CD8-positive, alpha-beta memory T cell (primary cell): ENCODE results near the gene PAFAH1B2. TPM values are rescaled to one million over a fixed set of nuclear protein-coding genes. Genes with fewer than 3 reads are reported as not detected.

Source experiments
- CTCF ChIA-PET: fragments of 350-600 bp; sonication (Branson Sonifier 250); formaldehyde crosslinking; loops from one replicate; lab custom pipeline; 2021; ENCODE audit warnings: antibody characterized with exemption; lab: Charles Lee
- POLR2A ChIA-PET: fragments of 350-600 bp; sonication (Branson Sonifier 250); formaldehyde crosslinking; loops from one replicate; lab custom pipeline; 2021; ENCODE audit warnings: antibody characterized with exemption; lab: Charles Lee
- DNase-seq, 5 donors: peaks; one replicate each; pipeline versions ENCODE4 v3.0.0 to v3.0.0-alpha.2; 2020 to 2022; ENCODE audit warnings: mixed read lengths in 1 of 5
- H3K27ac ChIP-seq: one replicate; pipeline ENCODE4 v1.7.0; 2013; ENCODE audit warnings: low read depth, mild to moderate bottlenecking, low read length, moderate library complexity
- H3K27me3 ChIP-seq: 2 replicates; pipeline ENCODE4 v1.7.0; 2013; ENCODE audit warnings: low read length, mild to moderate bottlenecking; ENCODE audit not compliant: insufficient read depth, poor library complexity, severe bottlenecking
- H3K36me3 ChIP-seq: 2 replicates; pipeline ENCODE4 v1.7.0; 2013; ENCODE audit warnings: mild to moderate bottlenecking, low read length, moderate library complexity; ENCODE audit not compliant: insufficient read depth
- H3K4me1 ChIP-seq: 2 replicates; pipeline ENCODE4 v1.7.0; 2013; ENCODE audit warnings: mild to moderate bottlenecking, low read length, moderate library complexity; ENCODE audit not compliant: insufficient read depth
- H3K4me3 ChIP-seq: 2 replicates; pipeline ENCODE4 v1.7.0; 2013; ENCODE audit warnings: mild to moderate bottlenecking, low read length
- H3K9me3 ChIP-seq: 2 replicates; pipeline ENCODE4 v1.7.0; 2013; ENCODE audit warnings: mild to moderate bottlenecking, low read length
- H3K27ac Mint-ChIP-seq, 8 donors: one replicate each; pipeline ENCODE4 v1.8.0; 2020 to 2021; ENCODE audit warnings: mixed read lengths in 8 of 8, mild to moderate bottlenecking in 6 of 8, inconsistent platforms in 3 of 8, moderate library complexity in 3 of 8
- H3K27me3 Mint-ChIP-seq, 2 donors: one replicate each; pipeline ENCODE4 v1.8.0; 2020 to 2021; ENCODE audit warnings: mixed read lengths in 2 of 2, mild to moderate bottlenecking in 1 of 2, moderate library complexity in 1 of 2
- H3K36me3 Mint-ChIP-seq, 3 donors: one replicate each; pipeline ENCODE4 v1.8.0; 2020 to 2021; ENCODE audit warnings: mixed read lengths in 3 of 3, inconsistent platforms in 1 of 3, mild to moderate bottlenecking in 1 of 3
- H3K4me1 Mint-ChIP-seq, 3 donors: one replicate each; pipeline ENCODE4 v1.8.0; 2020 to 2021; ENCODE audit warnings: mixed read lengths in 3 of 3, inconsistent platforms in 1 of 3, mild to moderate bottlenecking in 1 of 3
- H3K4me3 Mint-ChIP-seq, 7 donors: one replicate each; pipeline ENCODE4 v1.8.0; 2020 to 2021; ENCODE audit warnings: mixed read lengths in 7 of 7, mild to moderate bottlenecking in 6 of 7, moderate library complexity in 4 of 7, inconsistent platforms in 2 of 7
- H3K9me3 Mint-ChIP-seq, 5 donors: one replicate each; pipeline ENCODE4 v1.8.0; 2020 to 2022; ENCODE audit warnings: mixed read lengths in 5 of 5, mild to moderate bottlenecking in 3 of 5, moderate library complexity in 2 of 5, inconsistent platforms in 1 of 5
- polyA plus RNA-seq: library from polyadenylated mRNA; unstranded; fragments of 300-500 nt; fragmentation: Illumina TruSeq; gene quantifications from one replicate; pipeline ENCODE4 v1.2.3, GENCODE V29; 2021
- total RNA-seq, 2 experiments: library from RNA; stranded (reverse); gene quantifications; one replicate each; pipeline ENCODE4 v1.2.3, GENCODE V29; 2021

PAFAH1B2 gene
- total and polyA plus RNA-seq, 3 experiments from 2014 or later = 15.9 to 84.5 (median 79.5) TPM

- Mint-ChIP-seq H3K9me3 (no peaks in the 10 kb centered on the region), H3K36me3 (peaks cover 0 to 55% (median 9%) of the 10 kb centered on the region in 3 donors), H3K4me1 (no peaks in the 10 kb centered on the region), H3K27me3 (no peaks in the 10 kb centered on the region), H3K4me3 (no peak overlapping the region), H3K27ac (peak overlapping the region in 2 of 8 donors; percentile 33 to 83)
- POLR2A ChIA-PET = no interaction called here
- Histone ChIP-seq H3K27me3 (no peaks in the 10 kb centered on the region), H3K4me3 (no peak overlapping the region), H3K36me3 (peaks cover 9% of the 10 kb centered on the region), H3K27ac (no peak overlapping the region), H3K4me1 (no peaks in the 10 kb centered on the region), H3K9me3 (no peaks in the 10 kb centered on the region)
- DNase-seq = peak in 1 of 5 donors; percentile 36
- CTCF ChIA-PET = no interaction called here
Observed at GRCh38 chr11:117188620-117189081, 44.6 kb downstream of the PAFAH1B2 start.

- H3K4me3 ChIP-seq = no peak overlapping the region
- H3K27ac ChIP-seq = no peak overlapping the region
- H3K27me3 ChIP-seq = no peaks in the 10 kb centered on the region
- Mint-ChIP-seq H3K4me3 (no peak overlapping the region), H3K27ac (no peak overlapping the region), H3K9me3 (no peaks in the 10 kb centered on the region), H3K4me1 (no peaks in the 10 kb centered on the region), H3K27me3 (no peaks in the 10 kb centered on the region), H3K36me3 (peaks cover 0 to 48% (median 5%) of the 10 kb centered on the region in 3 donors)
- ChIA-PET CTCF (no interaction called here), POLR2A (no interaction called here)
- DNase-seq = peak in 1 of 5 donors; percentile 33
- H3K36me3 ChIP-seq = peaks cover 9% of the 10 kb centered on the region
- no peaks in the 10 kb centered on the region for H3K9me3 ChIP-seq
- H3K4me1 ChIP-seq = no peaks in the 10 kb centered on the region
Observed at GRCh38 chr11:117189191-117189940, 45.3 kb downstream of the PAFAH1B2 start.

GRCh38 chr11:117189941-117190544 is 46.0 kb downstream of the PAFAH1B2 start:
- Mint-ChIP-seq H3K27me3 (no peaks in the 10 kb centered on the region), H3K4me3 (no peak overlapping the region), H3K36me3 (peaks cover 0 to 47% (median 5%) of the 10 kb centered on the region in 3 donors), H3K4me1 (peaks cover 0 to 2% (median 0%) of the 10 kb centered on the region in 3 donors), H3K9me3 (no peaks in the 10 kb centered on the region), H3K27ac (peak overlapping the region in 1 of 8 donors; percentile 85)
- Histone ChIP-seq H3K27me3 (no peaks in the 10 kb centered on the region), H3K36me3 (peaks cover 9% of the 10 kb centered on the region), H3K4me1 (no peaks in the 10 kb centered on the region), H3K4me3 (no peak overlapping the region), H3K9me3 (no peaks in the 10 kb centered on the region), H3K27ac (no peak overlapping the region)
- DNase-seq = peak in 1 of 5 donors; percentile 44
- CTCF ChIA-PET = no interaction called here
- POLR2A ChIA-PET = no interaction called here

GRCh38 chr11:117191680-117192400 is 47.8 kb downstream of the PAFAH1B2 start:
- no peaks in the 10 kb centered on the region for H3K9me3 Mint-ChIP-seq
- H3K4me3 ChIP-seq = no peak overlapping the region
- POLR2A ChIA-PET = interaction anchor here (1.3 kb wide), 1 partner anchor 13 kb away, joined by 4 read pairs; the partner anchor contains the start of gene SIDT2
- CTCF ChIA-PET = interaction anchor here (0.9 kb wide), 1 partner anchor 11 kb away, joined by 3 read pairs; no protein-coding TSS in a partner anchor
- no peaks in the 10 kb centered on the region for H3K9me3 ChIP-seq
- H3K4me3 Mint-ChIP-seq = peak overlapping the region in 1 of 7 donors; percentile 61
- peaks cover 0 to 47% (median 7%) of the 10 kb centered on the region in 3 donors for H3K36me3 Mint-ChIP-seq
- no peak for DNase-seq
- H3K27ac Mint-ChIP-seq = peak overlapping the region in 1 of 8 donors; percentile 54
- H3K27ac ChIP-seq = no peak overlapping the region
- no peaks in the 10 kb centered on the region for H3K27me3 Mint-ChIP-seq
- peaks cover 9% of the 10 kb centered on the region for H3K36me3 ChIP-seq
- H3K27me3 ChIP-seq = no peaks in the 10 kb centered on the region
- peaks cover 0 to 5% (median 0%) of the 10 kb centered on the region in 3 donors for H3K4me1 Mint-ChIP-seq
- no peaks in the 10 kb centered on the region for H3K4me1 ChIP-seq

- H3K27me3 ChIP-seq = no peaks in the 10 kb centered on the region
- peaks cover 0 to 43% (median 5%) of the 10 kb centered on the region in 3 donors for H3K36me3 Mint-ChIP-seq
- H3K4me3 Mint-ChIP-seq = no peak overlapping the region
- POLR2A ChIA-PET = no interaction called here
- no peaks in the 10 kb centered on the region for H3K4me1 ChIP-seq
- H3K27ac Mint-ChIP-seq = peak overlapping the region in 1 of 8 donors; percentile 62
- no peaks in the 10 kb centered on the region for H3K9me3 ChIP-seq
- no peak for DNase-seq
- peaks cover 0 to 5% (median 0%) of the 10 kb centered on the region in 3 donors for H3K4me1 Mint-ChIP-seq
- H3K36me3 ChIP-seq = peaks cover 9% of the 10 kb centered on the region
- H3K9me3 Mint-ChIP-seq = no peaks in the 10 kb centered on the region
- CTCF ChIA-PET = no interaction called here
- no peaks in the 10 kb centered on the region for H3K27me3 Mint-ChIP-seq
- no peak overlapping the region for H3K4me3 ChIP-seq
- H3K27ac ChIP-seq = no peak overlapping the region
Observed at GRCh38 chr11:117192401-117192875, 48.4 kb downstream of the PAFAH1B2 start.

GRCh38 chr11:117193130-117194020 is 49.3 kb downstream of the PAFAH1B2 start:
- Mint-ChIP-seq H3K27ac (peak overlapping the region in 4 of 8 donors; percentile 47 to 73 (median 59)), H3K4me1 (peaks cover 0 to 5% (median 3%) of the 10 kb centered on the region in 3 donors), H3K9me3 (no peaks in the 10 kb centered on the region), H3K4me3 (no peak overlapping the region), H3K36me3 (peaks cover 0 to 38% (median 4%) of the 10 kb centered on the region in 3 donors), H3K27me3 (no peaks in the 10 kb centered on the region)
- Histone ChIP-seq H3K9me3 (no peaks in the 10 kb centered on the region), H3K27ac (no peak overlapping the region), H3K36me3 (peaks cover 9% of the 10 kb centered on the region), H3K27me3 (no peaks in the 10 kb centered on the region), H3K4me1 (no peaks in the 10 kb centered on the region), H3K4me3 (no peak overlapping the region)
- CTCF ChIA-PET = no interaction called here
- no peak for DNase-seq
- POLR2A ChIA-PET = no interaction called here

GRCh38 chr11:117194267-117194666 is 50.2 kb downstream of the PAFAH1B2 start:
- Histone ChIP-seq H3K4me1 (no peaks in the 10 kb centered on the region), H3K27ac (no peak overlapping the region), H3K36me3 (peaks cover 8% of the 10 kb centered on the region), H3K9me3 (no peaks in the 10 kb centered on the region), H3K27me3 (no peaks in the 10 kb centered on the region), H3K4me3 (no peak overlapping the region)
- Mint-ChIP-seq H3K4me1 (peaks cover 0 to 5% (median 5%) of the 10 kb centered on the region in 3 donors), H3K9me3 (no peaks in the 10 kb centered on the region), H3K27me3 (no peaks in the 10 kb centered on the region), H3K4me3 (no peak overlapping the region), H3K27ac (peak overlapping the region in 1 of 8 donors; percentile 1), H3K36me3 (peaks cover 0 to 32% (median 4%) of the 10 kb centered on the region in 3 donors)
- ChIA-PET CTCF (interaction anchor here (0.8 kb wide), 1 partner anchor 16 kb away, joined by 4 read pairs; the partner anchor contains the start of gene SIDT2), POLR2A (no interaction called here)
- DNase-seq = no peak
